Muscle of arm (tissue), 12 donors: ENCODE results near the gene UBR4. TPM values are rescaled to one million over a fixed set of nuclear protein-coding genes. Genes with fewer than 3 reads are reported as not detected.
A peak's percentile ranks its signal among the peaks of the same experiment; 100 is the strongest.

Experiments
- DNase-seq: peaks from one replicate; pipeline ENCODE4 v3.0.0-alpha.2; 2013
- polyA plus RNA-seq, 12 donors: library from polyadenylated mRNA; unstranded; fragments of 120-200 nt; gene quantifications; one replicate each; pipeline ENCODE4 v1.2.1, GENCODE V29; 2013; ENCODE audit not compliant: insufficient read length in 12 of 12

Gene UBR4
- polyA plus RNA-seq, 12 donors: 63.1 to 98.9 (median 78.6) TPM; not detected in 1

DNA sequence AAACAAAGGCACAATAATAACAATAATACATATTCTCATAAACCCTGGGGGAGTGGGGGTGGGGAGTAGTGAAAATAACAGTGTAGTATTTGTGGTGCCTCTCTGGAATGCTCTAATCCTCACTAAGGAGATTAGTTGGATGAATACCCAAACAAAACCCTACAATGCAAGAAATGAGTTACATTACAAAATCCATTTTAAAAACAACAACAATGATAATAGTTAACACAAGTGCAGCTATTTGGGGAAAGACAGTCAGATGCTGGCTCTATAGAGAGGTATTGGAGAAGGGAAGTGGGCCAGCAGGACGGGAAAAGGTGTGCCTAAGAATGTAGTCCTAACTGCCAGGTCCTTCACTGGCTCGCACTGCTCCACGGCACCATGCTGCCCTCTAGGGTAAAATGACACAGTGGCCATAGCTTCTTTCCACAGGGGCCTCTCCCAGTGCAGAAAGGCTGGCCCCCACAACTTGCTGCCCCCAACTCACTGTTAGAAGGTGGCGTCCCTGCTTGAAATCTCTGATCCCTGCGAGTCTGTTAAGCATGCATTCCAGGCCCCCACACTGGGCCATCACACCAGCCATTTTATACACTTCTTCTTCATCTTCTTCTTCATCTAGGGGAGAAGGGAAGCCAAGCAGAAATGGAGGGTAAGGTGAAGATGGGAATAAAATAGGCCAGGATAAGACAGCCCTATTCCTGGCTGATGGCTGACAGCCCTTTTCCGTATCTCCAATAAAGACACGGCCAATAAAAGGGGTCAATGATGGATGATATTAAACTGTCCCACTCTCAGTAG is 113.8 kb downstream of the UBR4 start:
- no peak for DNase-seq

DNA sequence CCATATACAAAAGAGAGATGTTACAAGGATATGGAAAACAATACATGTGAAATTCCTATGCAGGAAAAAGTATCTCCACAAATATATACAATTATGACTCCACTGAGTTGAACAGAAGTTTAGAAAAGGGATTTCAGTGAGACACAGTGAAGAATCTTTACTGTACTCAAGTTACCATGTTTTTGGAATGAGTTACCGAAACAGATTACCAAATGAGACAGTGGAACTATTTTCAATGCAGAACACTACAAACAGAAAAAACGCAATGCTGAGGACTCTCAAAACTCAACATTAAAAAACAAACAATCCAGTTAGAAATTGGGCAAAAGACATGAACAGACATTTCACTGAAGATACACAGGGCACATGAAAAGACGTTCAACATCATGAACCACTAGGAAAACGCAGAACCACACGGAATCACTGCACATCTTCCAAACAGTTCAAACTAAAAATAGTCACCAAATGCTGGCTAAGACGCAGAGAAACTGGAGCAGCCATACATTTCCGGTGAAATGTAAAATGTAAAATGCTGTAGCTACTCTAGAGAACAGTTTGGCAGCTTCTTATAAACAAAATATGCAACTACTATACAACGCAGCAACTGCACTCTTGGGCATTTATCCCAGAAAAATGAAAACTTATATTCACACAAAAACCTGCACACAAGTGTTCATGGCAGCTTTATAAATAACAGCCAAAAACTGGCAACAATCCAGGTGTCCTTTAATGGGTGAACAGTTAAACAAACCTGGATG is 118.7 kb downstream of the UBR4 start:
- DNase-seq: peak; percentile 72

DNA sequence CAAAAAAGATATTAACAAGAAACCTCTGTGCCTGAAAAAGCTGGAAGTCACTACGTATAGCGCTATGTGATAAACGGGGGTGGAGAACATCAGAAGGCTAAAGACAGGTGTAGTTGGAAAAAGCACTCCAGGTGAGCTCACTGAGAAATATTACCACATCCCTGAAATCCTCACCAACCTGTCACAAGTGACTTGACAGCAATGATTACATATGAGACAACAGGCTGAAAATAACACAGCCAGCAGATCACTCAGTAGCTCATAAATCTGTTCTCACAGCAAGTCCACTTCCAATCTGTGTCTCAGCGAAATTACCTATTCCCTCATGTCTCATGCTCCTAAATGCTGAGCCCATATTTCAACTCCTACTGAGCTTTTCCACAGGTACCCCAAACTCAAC is 120.5 kb downstream of the UBR4 start:
- no peak for DNase-seq

DNA sequence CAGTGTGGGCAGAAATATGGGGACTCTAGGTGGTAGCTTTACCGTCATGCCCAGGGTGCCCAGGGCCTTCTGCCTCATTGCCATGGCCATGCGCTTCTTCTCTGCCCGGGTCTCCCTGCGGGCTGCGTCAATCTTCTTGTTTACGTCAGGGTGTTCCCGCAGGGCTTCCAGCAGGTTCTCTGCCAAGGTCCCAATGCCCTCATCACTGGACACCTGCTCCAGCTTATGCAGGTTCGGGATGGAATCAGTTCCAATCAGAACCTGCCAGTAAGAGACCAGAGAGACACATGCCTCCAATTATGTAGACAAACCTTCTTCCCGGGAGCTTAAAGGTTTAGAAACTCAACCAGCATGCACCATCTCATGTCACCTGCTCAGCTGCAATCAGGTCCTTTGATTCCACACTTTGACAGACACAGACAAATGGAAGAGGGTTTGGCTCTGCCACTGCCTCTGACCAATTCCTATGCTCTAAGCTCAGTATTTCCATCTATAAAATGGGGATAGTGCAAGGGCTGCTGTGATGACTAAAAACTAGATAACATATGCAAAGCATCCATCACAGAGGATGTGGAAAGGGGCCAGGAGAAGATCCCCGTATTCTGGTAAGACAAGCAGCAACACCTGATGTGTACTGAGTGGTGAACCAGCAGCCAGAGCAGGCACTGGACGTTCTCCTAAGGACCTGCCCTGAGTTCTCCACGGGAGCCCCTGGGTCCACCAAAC is 121.2 kb downstream of the UBR4 start:
- no peak for DNase-seq

DNA sequence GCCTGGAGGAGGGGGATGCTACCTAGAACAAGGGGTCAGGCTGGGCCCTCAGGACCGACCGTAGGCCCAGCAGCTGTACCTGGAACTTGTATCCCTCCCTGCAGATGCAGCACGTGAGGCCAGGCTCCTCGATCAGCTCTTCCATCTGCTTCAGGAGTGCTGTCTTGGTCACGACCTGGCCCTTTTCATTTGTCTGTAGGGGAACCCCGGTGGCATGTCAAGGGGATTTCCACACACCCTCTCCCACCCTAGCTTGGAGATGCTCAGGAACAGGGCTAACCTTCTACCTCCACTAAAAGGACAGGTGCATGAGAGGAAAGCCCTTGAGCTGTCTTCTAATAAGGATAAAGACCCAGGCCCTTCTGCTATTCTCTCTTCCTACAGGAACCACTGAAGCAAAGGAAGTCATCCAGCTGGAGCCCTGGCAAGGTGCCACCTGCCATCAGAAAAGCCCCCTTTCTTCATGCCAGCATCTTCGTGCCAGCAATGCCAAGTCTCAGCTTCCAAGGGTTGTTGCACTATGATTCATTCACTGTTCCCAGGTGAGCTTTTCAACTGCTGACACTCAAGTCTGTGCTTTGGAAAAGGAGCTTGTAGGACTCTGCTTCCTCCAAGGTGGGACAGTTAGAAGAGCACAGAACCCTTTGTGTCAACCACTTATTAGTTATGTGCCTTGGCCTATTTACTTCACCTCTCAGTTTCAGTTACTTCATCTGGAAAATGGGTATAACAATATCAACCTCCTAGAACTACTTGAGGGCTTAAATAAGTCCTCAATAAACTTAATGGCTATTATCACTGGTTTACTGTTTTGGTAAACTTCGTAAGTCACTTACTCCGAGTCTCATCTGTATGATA is 122.1 kb downstream of the UBR4 start:
- no peak for DNase-seq

DNA sequence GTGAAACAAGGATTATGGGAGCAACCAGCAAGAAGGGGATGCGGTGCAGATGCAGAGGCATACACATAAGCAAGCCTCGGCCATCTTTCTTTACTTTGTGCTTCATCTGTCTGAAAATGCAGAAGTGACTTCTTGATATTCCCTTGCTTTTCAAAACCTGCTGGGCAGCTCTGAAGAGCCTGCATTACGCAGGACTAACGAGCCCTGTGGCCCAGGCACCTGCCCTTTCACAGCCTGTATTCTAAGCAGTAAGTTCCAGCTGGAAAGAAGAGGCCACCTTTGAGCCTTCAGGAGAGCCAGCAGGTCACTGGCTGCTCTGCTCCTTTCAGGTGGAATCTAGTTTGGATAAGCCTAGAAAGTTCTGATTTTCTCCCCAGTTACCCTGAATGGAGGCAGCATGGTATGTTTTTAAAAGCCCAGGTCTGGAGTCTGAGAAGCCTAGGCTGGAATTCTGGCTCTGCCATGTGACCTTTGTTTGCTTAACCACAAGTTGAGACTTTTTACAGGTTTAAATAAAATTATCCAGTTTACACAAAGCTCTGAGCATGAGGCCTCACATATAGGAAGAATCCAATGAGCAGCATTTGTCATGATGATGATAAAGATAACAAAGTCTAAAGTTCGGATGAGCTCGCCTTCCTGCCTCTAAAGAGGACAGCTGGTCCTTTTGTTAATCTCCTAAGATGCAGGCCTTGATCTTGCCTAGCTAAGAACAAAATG is 122.9 kb downstream of the UBR4 start:
- no peak for DNase-seq

DNA sequence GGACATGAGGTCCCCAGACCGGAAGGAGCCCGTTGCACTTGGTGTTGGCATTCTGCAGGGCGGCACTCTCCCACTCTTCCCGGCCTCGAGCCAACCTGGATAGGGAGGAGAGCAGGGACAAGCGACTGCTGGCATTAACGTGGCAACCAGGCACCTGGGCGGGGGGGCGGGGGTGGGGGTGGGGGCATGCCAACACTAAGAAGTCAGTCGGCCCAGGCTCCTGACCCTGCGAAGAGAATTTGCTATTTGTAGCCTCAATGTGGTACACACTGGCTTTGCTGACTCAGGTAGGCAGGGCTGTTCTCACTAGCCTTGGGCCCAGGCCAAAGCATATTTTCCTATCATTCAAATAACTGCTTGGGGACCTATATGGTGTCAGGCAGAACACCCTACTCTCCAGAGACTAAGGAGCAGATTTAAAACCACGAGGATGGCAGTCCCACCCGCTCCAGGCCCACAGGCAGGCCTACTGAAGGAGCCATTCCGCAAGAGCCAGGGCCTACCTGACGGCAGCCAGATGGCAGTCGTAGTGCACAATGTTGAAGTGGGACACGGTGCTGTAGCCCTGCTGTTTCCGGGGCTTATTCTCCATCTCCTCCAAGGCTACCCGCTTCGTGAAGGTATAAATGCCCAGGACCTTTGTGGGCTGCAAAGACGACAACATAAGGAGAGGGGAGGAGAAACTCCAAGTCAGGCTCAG is 123.7 kb downstream of the UBR4 start:
- no peak for DNase-seq

DNA sequence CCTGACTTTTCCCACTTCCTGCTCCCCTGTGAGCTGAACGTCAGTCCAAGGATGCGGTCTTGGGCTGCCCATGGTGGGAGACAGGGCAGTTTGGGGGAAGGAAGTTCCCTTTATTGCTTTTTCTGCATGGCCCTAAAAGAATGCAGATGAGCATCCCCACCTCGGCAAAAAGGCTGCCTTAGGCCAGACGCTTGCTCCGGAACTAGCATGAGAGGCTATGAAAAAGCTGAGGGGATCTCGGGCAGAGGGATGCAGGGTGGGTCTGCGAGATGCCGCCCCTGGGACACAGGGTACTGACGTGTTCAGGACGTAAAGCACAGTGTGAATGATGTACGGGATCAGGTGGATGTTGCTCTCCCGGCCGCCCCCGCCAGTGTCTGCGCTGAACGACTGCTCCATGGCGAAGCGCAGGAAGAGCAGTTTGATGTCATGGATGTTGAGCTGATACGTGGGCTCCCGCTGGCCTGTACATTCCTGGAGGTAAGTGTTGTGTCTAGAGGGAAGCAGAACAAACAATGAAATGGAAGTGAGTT is 125.8 kb downstream of the UBR4 start:
- no peak for DNase-seq

DNA sequence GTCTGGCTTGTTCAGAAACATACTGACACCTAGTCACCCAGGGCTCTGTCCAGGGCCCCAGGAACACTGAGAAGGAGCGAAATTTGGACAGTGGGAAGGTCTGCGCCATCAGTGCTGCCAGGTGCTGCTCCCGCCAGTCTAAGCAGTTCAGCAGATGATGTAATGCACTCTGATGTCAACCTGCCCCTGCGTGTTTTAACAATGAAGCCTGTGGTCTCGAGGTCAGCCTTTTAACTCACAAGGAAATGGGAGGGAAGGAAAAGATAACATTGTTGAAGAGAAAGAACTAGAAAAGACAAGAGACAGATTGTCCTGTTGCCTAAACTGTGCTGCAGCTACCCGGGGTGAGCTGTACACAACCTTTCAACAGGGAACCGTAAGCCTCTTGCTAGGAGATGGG is 127.0 kb downstream of the UBR4 start:
- DNase-seq: no peak

DNA sequence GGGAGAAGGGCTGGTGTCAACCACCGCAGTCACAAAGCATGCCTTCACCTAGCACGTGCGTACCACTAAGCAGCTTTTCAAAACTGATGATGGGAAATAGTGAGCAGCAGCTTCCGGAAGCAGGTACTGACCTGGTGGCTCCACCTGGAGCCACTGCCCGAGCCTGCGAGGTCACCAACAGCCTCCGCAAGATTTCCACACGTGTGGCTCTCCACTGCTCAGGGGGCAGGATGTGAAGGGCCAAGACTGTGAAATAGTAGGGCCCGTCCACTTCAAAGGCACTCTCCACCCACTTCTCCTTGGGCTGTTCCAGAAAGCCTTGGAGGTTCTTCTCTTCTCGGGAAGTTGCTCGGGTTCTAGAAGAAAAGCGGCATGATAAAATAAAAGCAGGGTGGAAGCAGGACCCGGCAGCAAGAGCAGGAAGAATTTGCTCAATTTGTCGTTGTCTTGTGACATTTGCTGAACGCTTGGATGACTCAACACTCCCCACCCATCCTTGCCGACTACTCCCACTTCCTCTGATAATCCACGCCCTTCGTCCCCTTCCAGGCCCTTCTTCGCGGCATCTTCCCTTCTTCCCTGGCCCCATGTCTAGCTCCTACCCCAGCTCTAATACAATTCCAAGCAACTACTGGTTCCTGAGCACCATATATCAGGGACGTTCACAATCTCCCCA is 128.7 kb downstream of the UBR4 start:
- no peak for DNase-seq

DNA sequence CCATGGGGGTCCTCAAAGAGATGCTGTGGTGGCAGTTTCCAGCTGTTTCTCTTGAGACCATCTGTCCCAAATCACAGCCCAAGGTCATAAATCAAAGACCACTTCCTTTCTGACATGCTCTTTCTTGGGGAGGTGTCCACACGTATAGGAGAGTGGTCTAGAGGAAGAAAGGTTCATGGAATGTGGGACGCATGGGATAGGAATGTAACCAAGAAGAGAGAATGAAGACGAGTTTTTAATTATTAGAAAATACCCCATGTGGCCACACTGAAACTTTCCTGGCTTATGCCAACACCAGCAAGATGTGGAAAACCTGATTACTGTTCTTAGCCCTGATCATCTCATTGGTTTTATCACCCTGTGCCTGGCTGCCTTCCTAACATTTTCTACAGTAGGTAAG is 129.3 kb downstream of the UBR4 start:
- DNase-seq: no peak

DNA sequence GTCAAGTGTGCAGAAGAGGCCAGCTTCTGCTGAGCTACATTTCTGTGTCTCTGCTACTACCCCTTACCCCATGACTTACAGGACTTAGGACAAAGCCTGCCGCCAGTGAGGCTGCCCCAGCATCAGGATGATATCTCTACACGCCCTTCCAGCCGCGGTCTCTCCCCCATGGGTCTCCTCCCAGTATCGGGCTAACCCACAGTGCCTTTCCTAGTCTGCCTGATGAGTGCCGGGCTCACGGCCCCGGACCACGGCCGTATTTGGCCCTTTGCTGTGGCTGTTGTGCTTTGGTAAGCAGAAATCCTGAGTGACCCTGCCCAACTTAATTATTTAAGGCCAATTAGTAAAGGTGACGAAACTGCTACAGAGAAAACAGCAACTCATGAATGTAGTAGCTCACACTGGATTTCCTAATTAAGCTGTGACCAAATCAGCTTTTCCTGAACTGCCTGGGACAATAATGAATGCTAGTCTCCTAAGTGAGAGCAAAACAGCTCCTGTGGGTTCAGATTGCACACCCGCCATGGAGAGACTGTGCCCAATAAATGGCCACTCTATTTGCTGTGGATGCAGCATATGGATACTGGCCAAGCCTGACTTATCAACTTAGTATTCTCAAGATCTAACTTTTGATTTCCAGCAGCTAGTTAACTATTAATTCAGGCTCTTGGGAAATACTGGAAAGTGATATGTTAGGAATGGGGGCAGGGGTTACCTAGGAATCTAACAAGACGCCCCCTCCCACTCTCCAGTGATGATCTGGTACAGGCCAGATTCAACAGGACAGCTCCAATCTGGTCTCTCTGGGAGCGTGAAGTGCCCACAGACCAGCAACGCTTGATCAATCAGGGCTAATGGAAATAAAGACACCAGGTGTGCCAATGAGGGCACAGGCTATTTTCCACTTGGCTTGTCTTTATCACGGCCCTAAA is 130.3 kb downstream of the UBR4 start:
- DNase-seq: no peak

DNA sequence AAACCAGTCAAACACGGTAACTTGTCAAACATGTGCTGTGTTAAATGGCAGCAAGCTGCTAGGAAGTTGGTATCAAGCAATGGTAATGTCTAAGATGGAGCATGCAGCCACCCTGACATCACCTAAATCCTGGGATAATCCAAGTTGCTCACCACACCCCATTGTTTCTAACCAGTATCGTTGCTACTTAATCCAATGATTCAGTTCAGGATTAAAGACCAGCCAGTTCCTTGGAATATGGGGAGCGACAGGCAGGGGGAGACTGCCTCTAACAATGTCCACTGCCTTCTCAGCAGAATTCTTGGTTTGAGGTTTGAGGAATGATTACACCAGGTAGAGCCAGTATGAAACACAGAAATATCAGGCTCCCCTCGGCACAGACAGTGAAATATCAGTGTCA is 131.5 kb downstream of the UBR4 start:
- DNase-seq: no peak

DNA sequence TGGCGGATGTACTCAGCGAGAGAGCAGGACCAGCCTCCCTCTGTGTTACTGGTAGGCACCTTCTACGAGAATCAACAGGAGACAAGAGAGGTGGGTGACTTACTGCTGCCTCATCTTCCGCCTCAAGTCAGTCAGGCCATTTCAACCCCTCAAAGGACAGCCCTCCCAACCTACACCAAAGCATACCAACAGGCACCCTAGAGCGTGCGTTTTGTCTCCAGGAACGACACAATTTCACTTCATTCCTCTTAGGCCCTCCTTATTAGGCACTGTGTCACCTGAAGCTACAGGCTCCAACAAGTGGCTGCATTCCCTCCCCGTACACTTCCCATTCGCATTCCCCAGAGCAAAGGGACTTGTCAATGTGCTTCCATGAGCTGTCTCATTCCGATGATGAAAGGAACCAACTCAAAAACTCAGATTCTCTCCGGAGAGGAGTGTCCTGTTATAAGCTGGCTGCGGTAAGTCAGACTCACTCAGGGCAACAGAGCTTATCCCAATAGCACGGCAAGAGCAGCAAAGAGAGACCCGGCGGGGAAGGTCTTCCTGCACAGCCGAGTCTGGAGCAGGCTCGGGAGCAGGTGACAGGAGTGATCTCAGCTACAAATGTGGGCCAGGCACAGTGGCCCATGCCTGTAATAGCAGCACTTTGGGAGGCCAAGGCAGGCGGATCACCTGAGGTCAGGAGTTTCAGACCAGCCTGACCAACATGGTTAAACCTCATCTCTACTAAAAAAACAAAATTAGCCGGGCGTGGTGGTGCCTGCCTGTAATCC is 133.0 kb downstream of the UBR4 start:
- no peak for DNase-seq

DNA sequence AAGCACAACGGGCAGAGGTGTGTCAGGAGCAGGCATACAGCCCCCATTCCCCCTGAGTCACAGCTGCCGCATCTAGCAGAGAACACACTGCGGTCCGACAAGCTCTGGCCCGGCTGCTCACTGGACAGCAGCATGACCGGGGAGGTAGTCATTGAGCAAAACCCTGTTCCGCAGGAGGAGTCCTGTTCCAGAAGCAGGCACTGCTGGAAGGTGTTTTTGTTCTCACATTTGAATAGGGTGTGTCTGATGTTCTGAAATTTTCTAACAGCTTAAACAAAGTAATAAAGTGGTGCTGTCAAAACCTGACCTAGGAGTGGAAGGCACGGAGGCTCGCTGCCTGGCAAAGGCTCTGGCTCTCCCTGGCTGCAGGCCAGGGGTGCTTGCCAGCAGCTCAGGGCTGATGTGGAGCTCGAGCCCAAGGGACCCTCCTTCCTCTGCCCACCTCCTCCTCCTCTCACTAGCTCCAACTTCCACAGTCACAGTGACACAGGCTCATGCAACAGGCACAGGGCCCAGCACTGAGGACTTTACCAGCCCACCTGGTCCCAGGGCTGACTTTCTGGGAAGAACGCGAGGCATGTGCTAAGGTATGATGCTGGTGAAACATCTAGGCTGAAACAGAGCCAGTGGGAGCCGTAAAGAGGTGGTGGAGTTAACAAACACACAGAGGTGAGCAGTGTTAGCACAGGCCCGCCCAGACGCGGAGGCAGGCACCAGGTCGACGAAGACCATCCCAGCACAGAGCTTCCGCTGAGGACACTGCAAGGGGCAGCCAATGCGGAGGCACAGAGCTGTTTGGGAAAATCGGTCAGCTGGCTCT is 135.0 kb downstream of the UBR4 start:
- DNase-seq: no peak

DNA sequence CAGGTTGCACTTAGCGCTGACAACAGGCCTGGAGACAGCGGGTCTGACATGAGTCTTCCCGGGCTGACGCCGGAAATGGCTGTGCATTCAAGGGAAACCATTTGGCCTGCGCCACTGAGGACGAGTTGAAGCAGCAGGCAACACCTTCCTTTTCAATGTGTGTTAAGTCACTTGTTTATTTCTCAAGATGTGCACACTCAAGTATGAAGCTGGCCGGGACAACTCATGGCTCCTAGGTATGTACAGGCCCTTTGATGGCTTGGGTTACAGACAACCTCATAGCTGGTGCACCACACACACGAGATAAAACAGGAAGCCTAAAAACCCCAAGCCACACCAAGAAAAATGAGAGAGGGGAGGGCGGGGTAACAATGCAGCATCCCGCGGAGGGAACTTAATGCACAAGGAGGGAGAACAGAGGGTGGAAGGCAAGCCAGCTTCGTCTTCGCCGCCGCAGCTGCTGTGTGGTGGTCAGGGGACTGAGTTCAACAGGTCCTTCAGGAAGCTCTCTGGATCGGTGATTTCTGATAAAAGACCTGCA is 135.6 kb downstream of the UBR4 start:
- no peak for DNase-seq
